HG02678 (cell line): ENCODE results near the gene PARP8.

Experiments used
- ATAC-seq: cut with Tn5 transposase; IDR thresholded peaks from one replicate; pipeline ENCODE4 v1.9.1; 2021; ENCODE audit warnings: mild to moderate bottlenecking, moderate library complexity; ENCODE audit not compliant: unreplicated experiment

The PARP8 gene

GRCh38 chr5:50839472-50839871, 173.0 kb downstream of the PARP8 start:
- ATAC-seq: no peak

- ATAC-seq: no peak
These were observed 176.7 kb downstream of the PARP8 start for GRCh38 chr5:50843091-50843490.

- ATAC-seq: no peak
These were observed 179.8 kb downstream of the PARP8 start for GRCh38 chr5:50846261-50846660.

GRCh38 chr5:50849554-50849953, 183.1 kb downstream of the PARP8 start:
- ATAC-seq: no peak

- ATAC-seq: peak; percentile 71
These were observed 186.7 kb downstream of the PARP8 start for GRCh38 chr5:50853151-50853550.

- ATAC-seq: no peak
These were observed 187.6 kb downstream of the PARP8 start for GRCh38 chr5:50854082-50854481.

GRCh38 chr5:50855001-50855400, 188.6 kb downstream of the PARP8 start:
- no peak for ATAC-seq

GRCh38 chr5:50856401-50857119, 190.1 kb downstream of the PARP8 start:
- ATAC-seq: peak; percentile 74

- no peak for ATAC-seq
These were observed 197.2 kb downstream of the PARP8 start for GRCh38 chr5:50863534-50864170.

- ATAC-seq: no peak
These were observed 198.0 kb downstream of the PARP8 start for GRCh38 chr5:50864466-50864865.

GRCh38 chr5:50866415-50866814, 200.0 kb downstream of the PARP8 start:
- ATAC-seq: no peak

- no peak for ATAC-seq
These were observed 200.7 kb downstream of the PARP8 start for GRCh38 chr5:50867140-50867539.

GRCh38 chr5:50873595-50874277, 207.3 kb downstream of the PARP8 start:
- ATAC-seq: no peak

GRCh38 chr5:50874306-50875001, 208.0 kb downstream of the PARP8 start:
- no peak for ATAC-seq

- no peak for ATAC-seq
These were observed 208.5 kb downstream of the PARP8 start for GRCh38 chr5:50875002-50875344.

- no peak for ATAC-seq
These were observed 212.0 kb downstream of the PARP8 start for GRCh38 chr5:50878470-50878869.

- ATAC-seq: no peak
These were observed 215.0 kb downstream of the PARP8 start for GRCh38 chr5:50881407-50881806.

- ATAC-seq: no peak
These were observed 220.4 kb downstream of the PARP8 start for GRCh38 chr5:50886657-50887345.

GRCh38 chr5:50887889-50888633, 221.6 kb downstream of the PARP8 start:
- ATAC-seq: no peak

- no peak for ATAC-seq
These were observed 222.3 kb downstream of the PARP8 start for GRCh38 chr5:50888751-50889150.
